HepG2 (cell line): ENCODE measurements around the gene PPP4R4. TPM values are rescaled to one million over a fixed set of nuclear protein-coding genes. Genes with fewer than 3 reads are reported as not detected.

Experiments used
- CENPX ChIP-seq: sonication (generic); formaldehyde crosslinking; IDR thresholded peaks from 2 replicates; pipeline ENCODE4 v1.9.0; 2021; ENCODE audit warnings: mild to moderate bottlenecking, missing genetic modification reagents, moderate library complexity
- IRX3 ChIP-seq: sonication (generic); formaldehyde crosslinking; IDR thresholded peaks from 2 replicates; pipeline ENCODE4 v1.8.1; 2023; ENCODE audit warnings: mild to moderate bottlenecking, low read depth, missing genetic modification reagents, borderline replicate concordance
- KDM5A ChIP-seq: fragments of 200-600 bp; sonication (generic); IDR thresholded peaks from 2 replicates; pipeline ENCODE4 v1.7.0; 2018; ENCODE audit warnings: antibody characterized with exemption, mild to moderate bottlenecking, low read length, borderline replicate concordance
- POLR2A ChIP-seq, 2 experiments: IDR thresholded peaks; 2 replicates each; pipeline ENCODE4 v1.6.1; 2011; ENCODE audit warnings: low read depth in 2 of 2, low read length in 2 of 2, mild to moderate bottlenecking in 1 of 2, moderate library complexity in 1 of 2; ENCODE audit not compliant: insufficient read depth in 1 of 2
- ZFP62 ChIP-seq: sonication (generic); formaldehyde crosslinking; IDR thresholded peaks from 2 replicates; pipeline ENCODE4 v1.4.0; 2020; ENCODE audit warnings: missing genetic modification reagents
- ZNF205 ChIP-seq: IDR thresholded peaks from 2 replicates; pipeline ENCODE4 v1.6.1; 2018; ENCODE audit warnings: missing biosample characterization, missing genetic modification reagents
- ZNF282 ChIP-seq: fragments of 450-650 bp; IDR thresholded peaks from 2 replicates; pipeline ENCODE4 v1.6.1; 2018; ENCODE audit not compliant: partially characterized antibody
- ZNF510 ChIP-seq: sonication (generic); formaldehyde crosslinking; IDR thresholded peaks from 2 replicates; pipeline ENCODE4 v1.4.0; 2020; ENCODE audit warnings: low read depth, mild to moderate bottlenecking, missing genetic modification reagents
- ZNF543 ChIP-seq: sonication (generic); formaldehyde crosslinking; IDR thresholded peaks from 2 replicates; pipeline ENCODE4 v1.4.0; 2020; ENCODE audit warnings: mild to moderate bottlenecking, missing genetic modification reagents
- ZNF567 ChIP-seq: sonication (generic); formaldehyde crosslinking; IDR thresholded peaks from 2 replicates; pipeline ENCODE4 v1.8.1; 2023; ENCODE audit warnings: mild to moderate bottlenecking, missing genetic modification reagents, borderline replicate concordance
- ZNF660 ChIP-seq: sonication (generic); formaldehyde crosslinking; IDR thresholded peaks from 2 replicates; pipeline ENCODE4 v1.5.1; 2020; ENCODE audit warnings: mild to moderate bottlenecking, low read depth, missing genetic modification reagents, borderline replicate concordance
- polyA plus RNA-seq, 8 experiments: library from polyadenylated mRNA; depleted of rRNA in 3 of 8; stranded (reverse) in 7 of 8; unstranded in 1 of 8; fragments of >200 nt; fragmentation: Illumina TruSeq in 4 of 8; extraction: Trizol in 4 of 8; gene quantifications; 2 replicates each; pipeline versions ENCODE4 v1.2.1 to v1.2.3, GENCODE V29; 2011 to 2016; ENCODE audit warnings: low read depth in 4 of 8, missing spikeins in 1 of 8, mixed read lengths in 1 of 8; ENCODE audit not compliant: insufficient read depth in 1 of 8
- total RNA-seq, 5 experiments: library from RNA; depleted of rRNA; stranded (reverse); fragments of >200 nt; fragmentation: Illumina TruSeq; extraction: Trizol; gene quantifications; 2 replicates each; pipeline ENCODE4 v1.2.3, GENCODE V29; 2016; ENCODE audit warnings: low read depth in 1 of 5
- TF ChIP-seq, protein P1 (sequence below): IDR thresholded peaks from 2 replicates; pipeline ENCODE4 v1.6.1; 2016
- TF ChIP-seq, protein P2 (sequence below): IDR thresholded peaks from 2 replicates; pipeline ENCODE4 v1.6.1; 2016
- TF ChIP-seq, protein P3 (sequence below), 2 experiments: sonication (generic) in 1 of 2; formaldehyde crosslinking in 1 of 2; IDR thresholded peaks; 2 replicates each; pipeline versions ENCODE4 v1.4.0 to v1.6.1; 2018 to 2020; ENCODE audit warnings: missing genetic modification reagents in 2 of 2, borderline replicate concordance in 1 of 2, low read depth in 1 of 2, mild to moderate bottlenecking in 1 of 2, missing biosample characterization in 1 of 2
- TF ChIP-seq, protein P4 (sequence below): sonication (generic); formaldehyde crosslinking; IDR thresholded peaks from 2 replicates; pipeline ENCODE4 v1.4.0; 2020; ENCODE audit warnings: missing genetic modification reagents, borderline replicate concordance

The PPP4R4 gene
- total and polyA plus RNA-seq, 2 of the 13 experiments (the other 11 are each of a cell fraction or from before 2014, with no cell fraction given), result 9.5 to 19.8 TPM

DNA sequence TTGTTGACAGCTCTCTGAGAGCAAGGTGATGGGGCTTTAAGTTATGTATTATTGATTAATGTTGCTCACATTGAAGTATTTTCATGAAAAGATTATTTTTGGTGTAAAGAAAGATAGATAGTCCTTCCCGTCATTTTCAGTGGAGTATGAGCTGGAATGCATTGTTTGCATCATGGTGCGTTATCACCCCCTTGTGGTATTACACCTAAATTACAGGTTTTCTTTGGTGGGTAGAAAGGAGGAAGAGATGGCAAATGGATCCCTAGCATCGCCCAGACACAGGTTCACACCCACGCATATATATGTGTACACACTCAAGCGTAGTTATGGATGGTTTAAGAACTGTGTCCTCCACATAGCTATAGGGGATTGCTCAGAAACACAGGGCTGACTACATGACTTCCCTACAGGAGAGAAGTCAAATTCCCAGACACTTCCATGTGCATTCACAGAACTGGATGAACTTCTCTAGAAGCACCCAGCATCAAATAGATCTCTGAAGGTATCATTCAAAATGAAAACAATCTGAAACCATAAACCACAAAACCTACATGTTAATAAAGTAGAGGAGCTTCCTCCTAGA, 133.4 kb downstream of the PPP4R4 start (continued):
- TF ChIP-seq CENPX (CRISPR knock-in tag) (no peak), ZNF567 (CRISPR knock-in tag) (no peak), ZNF543 (CRISPR knock-in tag) (no peak), ZFP62 (CRISPR knock-in tag) (no peak), ZNF205 (no peak), ZNF660 (CRISPR knock-in tag) (no peak), ZNF510 (CRISPR knock-in tag) (no peak), IRX3 (CRISPR knock-in tag) (no peak), ZNF282 (no peak), POLR2A (IDR thresholded peaks at IDR 0.05; ENCODE audit: insufficient read depth in 1 of 2, low read depth in 2 of 2, low read length in 2 of 2) (no peak), KDM5A (no peak)
- TF ChIP-seq, protein P1, sequence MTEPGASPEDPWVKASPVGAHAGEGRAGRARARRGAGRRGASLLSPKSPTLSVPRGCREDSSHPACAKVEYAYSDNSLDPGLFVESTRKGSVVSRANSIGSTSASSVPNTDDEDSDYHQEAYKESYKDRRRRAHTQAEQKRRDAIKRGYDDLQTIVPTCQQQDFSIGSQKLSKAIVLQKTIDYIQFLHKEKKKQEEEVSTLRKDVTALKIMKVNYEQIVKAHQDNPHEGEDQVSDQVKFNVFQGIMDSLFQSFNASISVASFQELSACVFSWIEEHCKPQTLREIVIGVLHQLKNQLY (CRISPR knock-in tag), result no peak
- TF ChIP-seq, protein P2, sequence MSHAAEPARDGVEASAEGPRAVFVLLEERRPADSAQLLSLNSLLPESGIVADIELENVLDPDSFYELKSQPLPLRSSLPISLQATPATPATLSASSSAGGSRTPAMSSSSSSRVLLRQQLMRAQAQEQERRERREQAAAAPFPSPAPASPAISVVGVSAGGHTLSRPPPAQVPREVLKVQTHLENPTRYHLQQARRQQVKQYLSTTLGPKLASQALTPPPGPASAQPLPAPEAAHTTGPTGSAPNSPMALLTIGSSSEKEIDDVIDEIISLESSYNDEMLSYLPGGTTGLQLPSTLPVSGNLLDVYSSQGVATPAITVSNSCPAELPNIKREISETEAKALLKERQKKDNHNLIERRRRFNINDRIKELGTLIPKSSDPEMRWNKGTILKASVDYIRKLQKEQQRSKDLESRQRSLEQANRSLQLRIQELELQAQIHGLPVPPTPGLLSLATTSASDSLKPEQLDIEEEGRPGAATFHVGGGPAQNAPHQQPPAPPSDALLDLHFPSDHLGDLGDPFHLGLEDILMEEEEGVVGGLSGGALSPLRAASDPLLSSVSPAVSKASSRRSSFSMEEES, result no peak
- TF ChIP-seq, protein P3, sequence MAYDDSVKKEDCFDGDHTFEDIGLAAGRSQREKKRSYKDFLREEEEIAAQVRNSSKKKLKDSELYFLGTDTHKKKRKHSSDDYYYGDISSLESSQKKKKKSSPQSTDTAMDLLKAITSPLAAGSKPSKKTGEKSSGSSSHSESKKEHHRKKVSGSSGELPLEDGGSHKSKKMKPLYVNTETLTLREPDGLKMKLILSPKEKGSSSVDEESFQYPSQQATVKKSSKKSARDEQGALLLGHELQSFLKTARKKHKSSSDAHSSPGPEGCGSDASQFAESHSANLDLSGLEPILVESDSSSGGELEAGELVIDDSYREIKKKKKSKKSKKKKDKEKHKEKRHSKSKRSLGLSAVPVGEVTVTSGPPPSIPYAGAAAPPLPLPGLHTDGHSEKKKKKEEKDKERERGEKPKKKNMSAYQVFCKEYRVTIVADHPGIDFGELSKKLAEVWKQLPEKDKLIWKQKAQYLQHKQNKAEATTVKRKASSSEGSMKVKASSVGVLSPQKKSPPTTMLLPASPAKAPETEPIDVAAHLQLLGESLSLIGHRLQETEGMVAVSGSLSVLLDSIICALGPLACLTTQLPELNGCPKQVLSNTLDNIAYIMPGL (CRISPR knock-in tag; IDR thresholded peaks at IDR 0.05; ENCODE audit: borderline replicate concordance in 1 of 2, low read depth in 1 of 2), result 0 out of 4 replicates have a peak, but pooled peaks of 1 of the 2 experiments have one; percentile 40
- TF ChIP-seq, protein P4, sequence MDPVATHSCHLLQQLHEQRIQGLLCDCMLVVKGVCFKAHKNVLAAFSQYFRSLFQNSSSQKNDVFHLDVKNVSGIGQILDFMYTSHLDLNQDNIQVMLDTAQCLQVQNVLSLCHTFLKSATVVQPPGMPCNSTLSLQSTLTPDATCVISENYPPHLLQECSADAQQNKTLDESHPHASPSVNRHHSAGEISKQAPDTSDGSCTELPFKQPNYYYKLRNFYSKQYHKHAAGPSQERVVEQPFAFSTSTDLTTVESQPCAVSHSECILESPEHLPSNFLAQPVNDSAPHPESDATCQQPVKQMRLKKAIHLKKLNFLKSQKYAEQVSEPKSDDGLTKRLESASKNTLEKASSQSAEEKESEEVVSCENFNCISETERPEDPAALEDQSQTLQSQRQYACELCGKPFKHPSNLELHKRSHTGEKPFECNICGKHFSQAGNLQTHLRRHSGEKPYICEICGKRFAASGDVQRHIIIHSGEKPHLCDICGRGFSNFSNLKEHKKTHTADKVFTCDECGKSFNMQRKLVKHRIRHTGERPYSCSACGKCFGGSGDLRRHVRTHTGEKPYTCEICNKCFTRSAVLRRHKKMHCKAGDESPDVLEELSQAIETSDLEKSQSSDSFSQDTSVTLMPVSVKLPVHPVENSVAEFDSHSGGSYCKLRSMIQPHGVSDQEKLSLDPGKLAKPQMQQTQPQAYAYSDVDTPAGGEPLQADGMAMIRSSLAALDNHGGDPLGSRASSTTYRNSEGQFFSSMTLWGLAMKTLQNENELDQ (CRISPR knock-in tag), result no peak
